Gastrocnemius medialis (tissue), 4 donors: Measurements from ENCODE around the gene SF3A1. TPM values are rescaled to one million over a fixed set of nuclear protein-coding genes. Genes with fewer than 3 reads are reported as not detected.
A peak's percentile ranks its signal among the peaks of the same experiment; 100 is the strongest.

Experiments
- ATAC-seq, 2 donors: fragments of 150-250 bp; one replicate each; pipeline ENCODE4 v1.9.1; 2016
- DNase-seq, 2 donors: peaks; one replicate each; pipeline ENCODE4 v3.0.0-alpha.2; 2019
- H3K27ac ChIP-seq, 4 donors: fragments of 200-600 bp; sonication (generic); 1 replicate in 1 of 4; 2 replicates in 3 of 4; pipeline ENCODE4 v1.5.1; 2016 to 2018; ENCODE audit warnings: mild to moderate bottlenecking in 2 of 4, moderate library complexity in 1 of 4
- H3K27me3 ChIP-seq, 3 donors: fragments of 200-600 bp; sonication (generic) in 2 of 3; 1 replicate in 1 of 3; 2 replicates in 2 of 3; pipeline versions ENCODE4 v1.5.1 to v1.6.0; 2016 to 2019; ENCODE audit warnings: mild to moderate bottlenecking in 1 of 3, moderate library complexity in 1 of 3
- H3K36me3 ChIP-seq, 2 donors: fragments of 200-600 bp; sonication (generic) in 1 of 2; one replicate each; pipeline ENCODE4 v1.5.1; 2017 to 2018
- H3K4me1 ChIP-seq, 2 donors: fragments of 200-600 bp; sonication (generic) in 1 of 2; one replicate each; pipeline ENCODE4 v1.5.1; 2016 to 2017; ENCODE audit warnings: mild to moderate bottlenecking in 2 of 2
- H3K4me3 ChIP-seq, 4 donors: fragments of 200-600 bp; sonication (generic) in 3 of 4; 1 replicate in 1 of 4; 2 replicates in 3 of 4; pipeline ENCODE4 v1.5.1; 2016 to 2019; ENCODE audit warnings: mild to moderate bottlenecking in 2 of 4
- H3K9me3 ChIP-seq, 3 donors: fragments of 200-600 bp; sonication (generic) in 2 of 3; 1 replicate in 1 of 3; 2 replicates in 2 of 3; pipeline ENCODE4 v1.5.1; 2016 to 2019
- POLR2A ChIP-seq, 2 donors: fragments of 450-650 bp; IDR thresholded peaks; one replicate each; pipeline ENCODE4 v1.6.1; 2017; ENCODE audit warnings: antibody characterized with exemption in 2 of 2, mild to moderate bottlenecking in 2 of 2, moderate library complexity in 2 of 2
- in situ Hi-C, 4 donors: fragments of 200-750 bp; cut with MboI; loops; one replicate each; pipeline versions ENCODE4 v1.15.0 to v1.8.0; 2017; ENCODE audit warnings: low sequenced_read_pairs in 4 of 4
- intact Hi-C: fragments of 100-400 bp; cut with DNase I; formaldehyde crosslinking; loops from one replicate; pipeline ENCODE4 v1.15.1; 2023; ENCODE audit warnings: low total_unique reads
- total RNA-seq, 4 donors: library from RNA; depleted of rRNA; stranded (reverse); fragments of >200 nt; gene quantifications; one replicate each; pipeline versions ENCODE4 v1.1.0 to v1.2.3, GENCODE V29; 2016
- TF ChIP-seq, protein P1 (sequence below), 5 experiments: fragments of 450-650 bp in 3 of 5; fragments of 200-600 bp in 2 of 5; sonication (generic) in 2 of 5; IDR thresholded peaks in 4 of 5; conservative IDR thresholded peaks in 1 of 5; 1 replicate in 4 of 5; 2 replicates in 1 of 5; pipeline ENCODE4 v1.5.1; 2016 to 2019; ENCODE audit warnings: antibody characterized with exemption in 5 of 5, mild to moderate bottlenecking in 3 of 5, moderate library complexity in 3 of 5

The SF3A1 gene
- total RNA-seq, 4 donors from 2014 or later, result 36.0 to 145 (median 94.5) TPM

GRCh38 chr22:30321461-30321860 is 35.2 kb downstream of the SF3A1 start:
- peak overlapping the region; percentile 36 to 63 (median 47) for H3K27ac ChIP-seq
- H3K36me3 ChIP-seq, result no peaks in the 10 kb centered on the region
- no peak for TF ChIP-seq POLR2A (IDR thresholded peaks at IDR 0.05)
- TF ChIP-seq, protein P1, sequence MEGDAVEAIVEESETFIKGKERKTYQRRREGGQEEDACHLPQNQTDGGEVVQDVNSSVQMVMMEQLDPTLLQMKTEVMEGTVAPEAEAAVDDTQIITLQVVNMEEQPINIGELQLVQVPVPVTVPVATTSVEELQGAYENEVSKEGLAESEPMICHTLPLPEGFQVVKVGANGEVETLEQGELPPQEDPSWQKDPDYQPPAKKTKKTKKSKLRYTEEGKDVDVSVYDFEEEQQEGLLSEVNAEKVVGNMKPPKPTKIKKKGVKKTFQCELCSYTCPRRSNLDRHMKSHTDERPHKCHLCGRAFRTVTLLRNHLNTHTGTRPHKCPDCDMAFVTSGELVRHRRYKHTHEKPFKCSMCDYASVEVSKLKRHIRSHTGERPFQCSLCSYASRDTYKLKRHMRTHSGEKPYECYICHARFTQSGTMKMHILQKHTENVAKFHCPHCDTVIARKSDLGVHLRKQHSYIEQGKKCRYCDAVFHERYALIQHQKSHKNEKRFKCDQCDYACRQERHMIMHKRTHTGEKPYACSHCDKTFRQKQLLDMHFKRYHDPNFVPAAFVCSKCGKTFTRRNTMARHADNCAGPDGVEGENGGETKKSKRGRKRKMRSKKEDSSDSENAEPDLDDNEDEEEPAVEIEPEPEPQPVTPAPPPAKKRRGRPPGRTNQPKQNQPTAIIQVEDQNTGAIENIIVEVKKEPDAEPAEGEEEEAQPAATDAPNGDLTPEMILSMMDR (IDR thresholded peaks at IDR 0.05 in 4 of 5, conservative IDR thresholded peaks at IDR 0.05 in 1 of 5), result no peak
- no peak for DNase-seq
- intact Hi-C loops, result no loop called here
- H3K4me1 ChIP-seq, result peaks cover 32 to 34% of the 10 kb centered on the region in 2 donors
- no peak for ATAC-seq
- in situ Hi-C loops, result no loop called here
- H3K27me3 ChIP-seq, result no peaks in the 10 kb centered on the region
- H3K9me3 ChIP-seq, result no peaks in the 10 kb centered on the region
- no peak overlapping the region for H3K4me3 ChIP-seq

GRCh38 chr22:30320021-30320556 is 36.6 kb downstream of the SF3A1 start:
- no peak for DNase-seq
- Histone ChIP-seq H3K4me1 (peaks cover 27 to 30% of the 10 kb centered on the region in 2 donors), H3K27ac (peak overlapping the region in 2 of 4 donors; percentile 12 to 41), H3K4me3 (no peak overlapping the region), H3K36me3 (no peaks in the 10 kb centered on the region), H3K27me3 (no peaks in the 10 kb centered on the region), H3K9me3 (no peaks in the 10 kb centered on the region)
- TF ChIP-seq POLR2A (IDR thresholded peaks at IDR 0.05), result no peak
- TF ChIP-seq, protein P1 (IDR thresholded peaks at IDR 0.05 in 4 of 5, conservative IDR thresholded peaks at IDR 0.05 in 1 of 5), result no peak
- no peak for ATAC-seq
- in situ Hi-C loops, result no loop called here
- intact Hi-C loops, result no loop called here

DNA sequence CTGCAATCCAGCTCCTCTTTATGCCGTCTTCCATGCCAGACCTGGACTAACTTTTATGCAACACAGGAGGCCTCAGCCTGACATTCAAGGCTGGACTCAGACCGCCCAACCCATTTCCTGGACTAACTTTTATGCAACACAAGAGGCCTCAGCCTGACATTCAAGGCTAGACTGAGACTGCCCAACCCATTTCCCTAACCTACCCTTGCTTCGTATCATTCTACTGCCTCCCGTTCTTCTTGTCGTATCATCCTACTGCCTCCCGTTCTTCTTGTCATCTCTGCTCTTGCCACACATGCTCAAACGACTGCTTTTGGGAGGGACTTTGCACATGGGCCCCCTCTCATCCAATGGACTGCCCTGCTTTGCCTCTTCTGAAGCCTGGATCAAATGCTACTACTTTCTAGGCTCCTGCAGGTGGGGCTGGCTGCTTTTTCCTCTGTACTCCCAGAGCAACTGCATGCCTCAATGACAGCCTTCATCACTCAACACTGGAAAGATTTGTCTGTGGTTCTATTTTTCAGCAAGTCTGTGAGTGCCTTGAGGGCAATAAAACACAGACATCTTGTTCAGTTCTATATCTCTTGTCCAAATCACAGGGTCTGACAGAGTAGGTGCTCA is 37.8 kb downstream of the SF3A1 start:
- TF ChIP-seq, protein P1 (IDR thresholded peaks at IDR 0.05 in 4 of 5, conservative IDR thresholded peaks at IDR 0.05 in 1 of 5), result no peak
- H3K27me3 ChIP-seq, result no peaks in the 10 kb centered on the region
- no peak for ATAC-seq
- H3K4me3 ChIP-seq, result no peak overlapping the region
- H3K27ac ChIP-seq, result peak overlapping the region in 3 of 4 donors; percentile 2 to 21 (median 12)
- H3K4me1 ChIP-seq, result peaks cover 20 to 21% of the 10 kb centered on the region in 2 donors
- in situ Hi-C loops (no loop called here), intact Hi-C loops (no loop called here)
- no peak for DNase-seq
- no peaks in the 10 kb centered on the region for H3K36me3 ChIP-seq
- H3K9me3 ChIP-seq, result no peaks in the 10 kb centered on the region

DNA sequence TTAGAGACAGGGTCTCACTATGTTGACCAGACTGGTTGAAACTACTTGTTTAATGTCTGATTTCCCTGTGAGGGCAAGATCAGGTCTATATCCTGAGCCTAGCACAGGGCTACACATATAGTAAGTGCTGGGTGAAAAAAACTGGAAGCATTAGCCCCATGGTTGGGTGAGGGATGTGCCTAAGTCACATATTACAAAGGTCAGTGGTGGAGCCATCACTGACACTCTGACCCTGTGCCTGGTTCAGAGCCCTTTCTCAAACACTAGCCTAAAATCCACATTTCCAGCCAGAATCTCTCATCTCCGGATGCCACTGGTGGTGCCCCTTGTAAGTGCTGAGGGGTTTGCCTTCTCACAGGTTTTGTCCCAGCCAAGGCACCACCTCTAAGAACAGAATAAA is 38.9 kb downstream of the SF3A1 start:
- intact Hi-C loops (no loop called here), in situ Hi-C loops (no loop called here)
- no peak for TF ChIP-seq POLR2A (IDR thresholded peaks at IDR 0.05)
- TF ChIP-seq, protein P1 (IDR thresholded peaks at IDR 0.05 in 4 of 5, conservative IDR thresholded peaks at IDR 0.05 in 1 of 5), result no peak
- Histone ChIP-seq H3K4me3 (no peak overlapping the region), H3K27me3 (no peaks in the 10 kb centered on the region), H3K9me3 (no peaks in the 10 kb centered on the region), H3K36me3 (no peaks in the 10 kb centered on the region), H3K4me1 (peaks cover 16 to 19% of the 10 kb centered on the region in 2 donors), H3K27ac (no peak overlapping the region)
- DNase-seq (no peak), ATAC-seq (no peak)
